OCI-LY7 (cell line): Measurements from ENCODE around the gene C1orf35. TPM values are rescaled to one million over a fixed set of nuclear protein-coding genes. Genes with fewer than 3 reads are reported as not detected.

ENCODE experiments used
- BruUV-seq: library from RNA; stranded (reverse); fragments of 400-500 nt; replicated peaks from 2 replicates; lab custom pipeline; 2021; lab: Mats Ljungman, UMichigan
- CTCF ChIA-PET: fragments of 300-600 bp; sonication (Branson Sonifier 250); formaldehyde crosslinking; loops from one replicate; lab custom pipeline; 2022; ENCODE audit warnings: antibody characterized with exemption; ENCODE audit not compliant: unreplicated experiment; lab: Charles Lee
- POLR2A ChIA-PET: fragments of 300-600 bp; sonication (Branson Sonifier 250); formaldehyde crosslinking; loops from one replicate; lab custom pipeline; 2022; ENCODE audit warnings: antibody characterized with exemption; lab: Charles Lee
- DNase-seq: peaks from one replicate; pipeline ENCODE4 v3.0.0-alpha.2; 2015; ENCODE audit warnings: low spot score
- H2AFZ ChIP-seq: fragments of 200-600 bp; sonication (generic), shearing (Covaris generic); 2 replicates; pipeline ENCODE4 v1.6.1; 2014; ENCODE audit warnings: mild to moderate bottlenecking, antibody characterized with exemption, low read length, moderate library complexity
- H3K27ac ChIP-seq: fragments of 200-600 bp; sonication (generic); 2 replicates; pipeline ENCODE4 v1.5.1; 2014; ENCODE audit warnings: mixed run types, low read depth, mild to moderate bottlenecking, moderate library complexity, low read length, inconsistent platforms; ENCODE audit not compliant: poor library complexity, severe bottlenecking
- H3K36me3 ChIP-seq: fragments of 200-600 bp; sonication (generic); 2 replicates; pipeline ENCODE4 v1.6.1; 2014; ENCODE audit warnings: mild to moderate bottlenecking, antibody characterized with exemption, low read length, moderate library complexity, mixed read lengths; ENCODE audit not compliant: insufficient read depth
- H3K4me1 ChIP-seq: fragments of 200-600 bp; sonication (generic); 2 replicates; pipeline ENCODE4 v1.5.1; 2014; ENCODE audit warnings: mild to moderate bottlenecking, low read length; ENCODE audit not compliant: insufficient read depth, poor library complexity, severe bottlenecking
- H3K4me2 ChIP-seq: fragments of 200-600 bp; sonication (generic); 2 replicates; pipeline ENCODE4 v1.6.1; 2014; ENCODE audit warnings: mild to moderate bottlenecking, low read length
- H3K4me3 ChIP-seq: fragments of 200-600 bp; sonication (generic); 2 replicates; pipeline ENCODE4 v1.5.1; 2014; ENCODE audit warnings: mild to moderate bottlenecking, low read depth, low read length; ENCODE audit not compliant: poor library complexity, severe bottlenecking
- H3K79me2 ChIP-seq: fragments of 200-600 bp; sonication (generic); 2 replicates; pipeline ENCODE4 v1.6.1; 2016; ENCODE audit warnings: low read depth, mild to moderate bottlenecking, low read length, moderate library complexity, mixed read lengths; ENCODE audit not compliant: insufficient read depth
- H3K9me2 ChIP-seq: fragments of 200-600 bp; sonication (generic); 2 replicates; pipeline ENCODE4 v1.6.1; 2016; ENCODE audit warnings: mild to moderate bottlenecking, low read length, mixed read lengths; ENCODE audit not compliant: insufficient read depth
- H3K9me3 ChIP-seq: fragments of 200-600 bp; sonication (generic); 2 replicates; pipeline ENCODE4 v1.6.1; 2014; ENCODE audit warnings: mild to moderate bottlenecking, mixed run types, low read length, mixed read lengths
- H4K20me1 ChIP-seq: fragments of 200-600 bp; sonication (generic); 2 replicates; pipeline ENCODE4 v1.6.1; 2014; ENCODE audit warnings: mild to moderate bottlenecking, antibody characterized with exemption, low read length, moderate library complexity, mixed read lengths; ENCODE audit not compliant: insufficient read depth
- CTCF ChIP-seq: fragments of 200-600 bp; sonication (generic); conservative IDR thresholded peaks from 2 replicates; pipeline ENCODE4 v1.5.1; 2014; ENCODE audit warnings: mild to moderate bottlenecking, antibody characterized with exemption, low read length, moderate library complexity, mixed read lengths
- EZH2phosphoT487 ChIP-seq: fragments of 200-600 bp; sonication (generic); IDR thresholded peaks from 2 replicates; pipeline ENCODE4 v1.6.1; 2018; ENCODE audit warnings: low read depth, borderline replicate concordance, mild to moderate bottlenecking, mixed run types, antibody characterized with exemption, low read length, moderate library complexity, mixed read lengths
- intact Hi-C: fragments of 100-400 bp; cut with micrococcal nuclease; formaldehyde crosslinking; loops from one replicate; pipeline ENCODE4 v1.10.0; 2022; ENCODE audit not compliant: unreplicated experiment
- total RNA-seq, 2 experiments: library from RNA; depleted of rRNA in 1 of 2; stranded (reverse); fragments of >200 nt in 1 of 2; shearing (Covaris generic) in 1 of 2; gene quantifications; 2 replicates each; pipeline ENCODE4 v1.2.3, GENCODE V29; 2014 to 2022

The C1orf35 gene
- total RNA-seq, 2 experiments from 2014 or later, result 30.7 to 33.3 TPM

- peaks cover 67% of the 10 kb centered on the region for H3K79me2 ChIP-seq
- ChIA-PET CTCF (interaction anchor here (0.5 to 0.6 kb wide), 2 partner anchors 833 to 1029 kb away, joined by 3 to 5 read pairs; no protein-coding TSS in a partner anchor), POLR2A (interaction anchor here (0.6 to 2.1 kb wide), 6 partner anchors 9 to 27 kb away, joined by 3 to 5 read pairs (median 4); no protein-coding TSS in a partner anchor)
- intact Hi-C loops, result loop anchor here (1.0 to 5.0 kb wide), 3 partner anchors 86 to 405 kb away; partner anchors contain the start of gene IBA57
- H3K4me3 ChIP-seq, result peak overlapping the region; percentile 84
- no peaks in the 10 kb centered on the region for H3K9me3 ChIP-seq
- no peak overlapping the region; the same call in 1 of the 2 replicates for H2AFZ ChIP-seq
- peak; percentile 37 for DNase-seq
- TF ChIP-seq CTCF (no peak), EZH2phosphoT487 (no peak)
- H3K27ac ChIP-seq, result peak overlapping the region; percentile 57
- BruUV-seq, result no TSS peak
- peaks cover 23% of the 10 kb centered on the region for H3K4me1 ChIP-seq
- peak overlapping the region; percentile 97 for H3K4me2 ChIP-seq
- peaks cover 41% of the 10 kb centered on the region for H3K36me3 ChIP-seq
- no peaks in the 10 kb centered on the region for H3K9me2 ChIP-seq
- H4K20me1 ChIP-seq, result peaks cover 36% of the 10 kb centered on the region
Measured at GRCh38 chr1:228081578-228082213, 21.4 kb downstream of the C1orf35 start.

- Histone ChIP-seq H2AFZ (no peak overlapping the region), H4K20me1 (peaks cover 31% of the 10 kb centered on the region), H3K9me3 (no peaks in the 10 kb centered on the region), H3K36me3 (peaks cover 37% of the 10 kb centered on the region), H3K27ac (peak overlapping the region; percentile 57), H3K4me2 (peak overlapping the region; percentile 97), H3K9me2 (no peaks in the 10 kb centered on the region), H3K4me1 (peaks cover 20% of the 10 kb centered on the region), H3K79me2 (peaks cover 62% of the 10 kb centered on the region), H3K4me3 (peak overlapping the region; percentile 84)
- TF ChIP-seq CTCF (0 out of 2 replicates have a peak, but pooled peaks have one; percentile 11), EZH2phosphoT487 (no peak)
- no peak for DNase-seq
- BruUV-seq, result no TSS peak
- intact Hi-C loops, result loop anchor here (5.0 kb wide), 2 partner anchors 86 to 294 kb away; partner anchors contain the start of gene IBA57
- CTCF ChIA-PET, result no interaction called here
- POLR2A ChIA-PET, result interaction anchor here (0.7 kb wide), 1 partner anchor 26 kb away, joined by 3 read pairs; no protein-coding TSS in a partner anchor
Measured at GRCh38 chr1:228081144-228081543, 22.0 kb downstream of the C1orf35 start.
